MCF 10A (cell line): ENCODE data around the gene MGAT5. TPM values are rescaled to one million over a fixed set of nuclear protein-coding genes. Genes with fewer than 3 reads are reported as not detected.

Experiments
- BruUV-seq: library from RNA; stranded (reverse); fragments of 400-500 nt; replicated peaks from 2 replicates; lab custom pipeline; 2021; lab: Mats Ljungman, UMichigan
- CTCF ChIA-PET: fragments of 300-600 bp; sonication (Branson Sonifier 250); formaldehyde crosslinking; extraction: SDS; loops from one replicate; lab custom pipeline; 2021; ENCODE audit warnings: antibody characterized with exemption, inconsistent platforms; lab: Yijun Ruan, JAX
- POLR2A ChIA-PET: fragments of 300-600, 350-650 bp; sonication (Branson Sonifier 250); formaldehyde crosslinking; extraction: SDS; loops from one replicate; lab custom pipeline; 2020; ENCODE audit warnings: antibody characterized with exemption, inconsistent platforms; lab: Yijun Ruan, JAX
- DNase-seq: peaks from one replicate; pipeline ENCODE4 v3.0.0-alpha.2; 2018; ENCODE audit not compliant: unreplicated experiment
- H3K27ac Mint-ChIP-seq: one replicate; pipeline ENCODE4 v1.8.0; 2022; ENCODE audit warnings: mild to moderate bottlenecking, low read depth, mixed read lengths; ENCODE audit not compliant: unreplicated experiment
- H3K27me3 Mint-ChIP-seq: one replicate; pipeline ENCODE4 v1.8.0; 2022; ENCODE audit warnings: mixed read lengths; ENCODE audit not compliant: insufficient read depth, unreplicated experiment
- H3K36me3 Mint-ChIP-seq: one replicate; pipeline ENCODE4 v1.8.0; 2022; ENCODE audit warnings: mild to moderate bottlenecking, moderate library complexity, mixed read lengths; ENCODE audit not compliant: insufficient read depth, unreplicated experiment
- H3K4me1 Mint-ChIP-seq: one replicate; pipeline ENCODE4 v1.8.0; 2022; ENCODE audit warnings: mixed read lengths; ENCODE audit not compliant: insufficient read depth, unreplicated experiment
- H3K4me3 Mint-ChIP-seq: one replicate; pipeline ENCODE4 v1.8.0; 2022; ENCODE audit warnings: mild to moderate bottlenecking, moderate library complexity, mixed read lengths; ENCODE audit not compliant: unreplicated experiment
- H3K9me3 Mint-ChIP-seq: one replicate; pipeline ENCODE4 v1.8.0; 2022; ENCODE audit warnings: mixed read lengths; ENCODE audit not compliant: unreplicated experiment
- CTCF ChIP-seq: fragments of 200-600 bp; IDR thresholded peaks from one replicate; pipeline ENCODE4 v1.8.0; 2022; ENCODE audit warnings: antibody characterized with exemption, mild to moderate bottlenecking; ENCODE audit not compliant: unreplicated experiment
- intact Hi-C: fragments of 100-400 bp; cut with micrococcal nuclease; formaldehyde crosslinking; loops from 2 replicates; pipeline ENCODE4 v1.14.1; 2022
- total RNA-seq: library from RNA; stranded (reverse); gene quantifications from 2 replicates; pipeline ENCODE4 v1.2.3, GENCODE V29; 2022

The MGAT5 gene
- total RNA-seq, 1 experiment from 2014 or later: 22.2 TPM

GRCh38 chr2:134432435-134432883 lies 178.6 kb downstream of the MGAT5 start:
- H3K36me3 Mint-ChIP-seq: peaks cover 21% of the 10 kb centered on the region
- no peaks in the 10 kb centered on the region for H3K9me3 Mint-ChIP-seq
- intact Hi-C loops: no loop called here
- H3K27ac Mint-ChIP-seq: peak overlapping the region; percentile 36
- H3K4me1 Mint-ChIP-seq: peaks cover 22% of the 10 kb centered on the region
- no TSS peak for BruUV-seq
- TF ChIP-seq CTCF: no peak
- peak; percentile 17 for DNase-seq
- no peaks in the 10 kb centered on the region for H3K27me3 Mint-ChIP-seq
- ChIA-PET POLR2A (interaction anchor here (1.6 kb wide), 1 partner anchor 26 kb away, joined by 3 read pairs; no protein-coding TSS in a partner anchor), CTCF (interaction anchor here (1.0 to 8.1 kb wide), 4 partner anchors 11 to 54 kb away, joined by 3 to 52 read pairs (median 4); no protein-coding TSS in a partner anchor)
- no peak overlapping the region for H3K4me3 Mint-ChIP-seq

GRCh38 chr2:134433469-134433868 lies 179.6 kb downstream of the MGAT5 start:
- Mint-ChIP-seq H3K27me3 (no peaks in the 10 kb centered on the region), H3K9me3 (no peaks in the 10 kb centered on the region), H3K36me3 (peaks cover 21% of the 10 kb centered on the region), H3K4me3 (no peak overlapping the region), H3K27ac (peak overlapping the region; percentile 27), H3K4me1 (peaks cover 22% of the 10 kb centered on the region)
- no peak for TF ChIP-seq CTCF
- intact Hi-C loops: no loop called here
- ChIA-PET POLR2A (interaction anchor here (0.6 kb wide), 1 partner anchor 103 kb away, joined by 5 read pairs; no protein-coding TSS in a partner anchor), CTCF (interaction anchor here (3.2 kb wide), 1 partner anchor 17 kb away, joined by 21 read pairs; no protein-coding TSS in a partner anchor)
- BruUV-seq: no TSS peak
- DNase-seq: peak; percentile 38

- Mint-ChIP-seq H3K36me3 (peaks cover 21% of the 10 kb centered on the region), H3K27me3 (no peaks in the 10 kb centered on the region), H3K4me3 (no peak overlapping the region), H3K27ac (peak overlapping the region; percentile 27), H3K4me1 (peaks cover 22% of the 10 kb centered on the region), H3K9me3 (no peaks in the 10 kb centered on the region)
- no TSS peak for BruUV-seq
- intact Hi-C loops: no loop called here
- ChIA-PET CTCF (interaction anchor here (1.7 to 3.2 kb wide), 2 partner anchors 17 to 21 kb away, joined by 7 to 21 read pairs; no protein-coding TSS in a partner anchor), POLR2A (no interaction called here)
- no peak for TF ChIP-seq CTCF
- DNase-seq: no peak
Measured at GRCh38 chr2:134433979-134434378, 180.1 kb downstream of the MGAT5 start.

- no peak for TF ChIP-seq CTCF
- POLR2A ChIA-PET: interaction anchor here (0.5 kb wide), 1 partner anchor 568 kb away, joined by 3 read pairs; no protein-coding TSS in a partner anchor
- peaks cover 21% of the 10 kb centered on the region for H3K36me3 Mint-ChIP-seq
- CTCF ChIA-PET: interaction anchor here (1.0 to 3.2 kb wide), 4 partner anchors 15 to 549 kb away, joined by 3 to 21 read pairs (median 6); no protein-coding TSS in a partner anchor
- peaks cover 22% of the 10 kb centered on the region for H3K4me1 Mint-ChIP-seq
- no peaks in the 10 kb centered on the region for H3K27me3 Mint-ChIP-seq
- no peak overlapping the region for H3K27ac Mint-ChIP-seq
- no peak overlapping the region for H3K4me3 Mint-ChIP-seq
- no TSS peak for BruUV-seq
- intact Hi-C loops: no loop called here
- no peak for DNase-seq
- H3K9me3 Mint-ChIP-seq: no peaks in the 10 kb centered on the region
Measured at GRCh38 chr2:134435505-134435904, 181.6 kb downstream of the MGAT5 start.
